Esophagus squamous epithelium (tissue), 5 donors: ENCODE data around the gene VTCN1. TPM values are rescaled to one million over a fixed set of nuclear protein-coding genes. Genes with fewer than 3 reads are reported as not detected.
"Not testable (repeated sequence)": the region's sequence is repeated elsewhere in the genome, so short reads cannot be mapped to it uniquely, and the experiment has no call there.

ENCODE experiments used
- DNase-seq: peaks from one replicate; lab custom pipeline; 2025; lab: John Stamatoyannopoulos, UW
- H3K27ac ChIP-seq, 4 donors: fragments of 200-600 bp; sonication (generic); one replicate each; pipeline ENCODE4 v1.5.1; 2016 to 2019; ENCODE audit warnings: mild to moderate bottlenecking in 1 of 4
- H3K27me3 ChIP-seq, 4 donors: fragments of 200-600 bp; sonication (generic); 1 replicate in 3 of 4; 2 replicates in 1 of 4; pipeline versions ENCODE4 v1.5.1 to v1.6.0; 2017 to 2021; ENCODE audit warnings: antibody characterized with exemption in 1 of 4
- H3K36me3 ChIP-seq, 3 donors: fragments of 200-600 bp; sonication (generic); one replicate each; pipeline ENCODE4 v1.5.1; 2016 to 2019
- H3K4me1 ChIP-seq, 3 donors: fragments of 200-600 bp; sonication (generic); one replicate each; pipeline ENCODE4 v1.5.1; 2017 to 2019
- H3K4me3 ChIP-seq, 4 donors: fragments of 200-600 bp; sonication (generic); 1 replicate in 3 of 4; 2 replicates in 1 of 4; pipeline ENCODE4 v1.5.1; 2016 to 2019; ENCODE audit warnings: mild to moderate bottlenecking in 2 of 4, moderate library complexity in 1 of 4
- H3K9me3 ChIP-seq, 3 donors: fragments of 200-600 bp; sonication (generic); one replicate each; pipeline ENCODE4 v1.5.1; 2016 to 2019
- CTCF ChIP-seq, 6 experiments: fragments of 450-650 bp in 4 of 6; fragments of 200-600 bp in 2 of 6; sonication (generic) in 2 of 6; IDR thresholded peaks; one replicate each; pipeline ENCODE4 v1.5.1; 2016 to 2019; ENCODE audit warnings: antibody characterized with exemption in 6 of 6, mild to moderate bottlenecking in 4 of 6, moderate library complexity in 4 of 6
- POLR2A ChIP-seq, 4 donors: fragments of 450-650 bp; IDR thresholded peaks; one replicate each; pipeline ENCODE4 v1.6.1; 2017; ENCODE audit warnings: antibody characterized with exemption in 4 of 4, mild to moderate bottlenecking in 4 of 4, moderate library complexity in 3 of 4
- WGBS, 2 donors: methylation state at CpG; one replicate each; pipeline ENCODE4 v1.1.5; 2018; 5-methylcytosine and 5-hydroxymethylcytosine counted together
- intact Hi-C: fragments of 100-400 bp; cut with DNase I; formaldehyde crosslinking; loops from one replicate; pipeline ENCODE4 v1.15.0; 2022
- total RNA-seq, 4 donors: library from RNA; depleted of rRNA; stranded (reverse); fragments of >200 nt; gene quantifications; one replicate each; pipeline ENCODE4 v1.1.0, GENCODE V29; 2016
- donor health status: DM: yes; HTN: yes; CAD: no.

Gene VTCN1
- total RNA-seq, 4 donors from 2014 or later = 1.9 TPM; not detected in 3

GRCh38 chr1:117162816-117163215 is 47.9 kb downstream of the VTCN1 start:
- Histone ChIP-seq H3K36me3 (no peaks in the 10 kb centered on the region), H3K9me3 (no peaks in the 10 kb centered on the region), H3K4me1 (peaks cover 0 to 5% (median 0%) of the 10 kb centered on the region in 3 donors), H3K4me3 (no peak overlapping the region), H3K27ac (no peak overlapping the region), H3K27me3 (peaks cover 0 to 11% (median 0%) of the 10 kb centered on the region in 4 donors)
- intact Hi-C loops = no loop called here
- 71 to 85% methylated on average over 6 of the region's 6 CpGs for WGBS, 2 donors
- TF ChIP-seq POLR2A (IDR thresholded peaks at IDR 0.05) (no peak), CTCF (IDR thresholded peaks at IDR 0.05) (no peak)
- DNase-seq = no peak

GRCh38 chr1:117161887-117162286 is 48.8 kb downstream of the VTCN1 start:
- Histone ChIP-seq H3K4me3 (no peak overlapping the region), H3K9me3 (no peaks in the 10 kb centered on the region), H3K4me1 (peaks cover 0 to 5% (median 0%) of the 10 kb centered on the region in 3 donors), H3K27me3 (peaks cover 0 to 11% (median 0%) of the 10 kb centered on the region in 4 donors), H3K36me3 (no peaks in the 10 kb centered on the region), H3K27ac (no peak overlapping the region)
- WGBS, 2 donors = 65 to 67% methylated on average over 1 of the region's 1 CpG
- DNase-seq = no peak
- intact Hi-C loops = no loop called here
- TF ChIP-seq POLR2A (IDR thresholded peaks at IDR 0.05) (no peak), CTCF (IDR thresholded peaks at IDR 0.05) (no peak)

GRCh38 chr1:117151305-117151704 is 59.4 kb downstream of the VTCN1 start:
- H3K4me3 ChIP-seq, intact Hi-C loops, H3K36me3 ChIP-seq, H3K27ac ChIP-seq, H3K9me3 ChIP-seq, DNase-seq, H3K4me1 ChIP-seq: not testable (repeated sequence)
- 82 to 90% methylated on average over 5 of the region's 5 CpGs for WGBS, 2 donors
- H3K27me3 ChIP-seq = peaks cover 0 to 13% (median 0%) of the 10 kb centered on the region in 4 donors

GRCh38 chr1:117150316-117150715 is 60.4 kb downstream of the VTCN1 start:
- Histone ChIP-seq H3K36me3 (no peaks in the 10 kb centered on the region), H3K9me3 (peaks cover 0 to 7% (median 0%) of the 10 kb centered on the region in 3 donors), H3K27ac (no peak overlapping the region), H3K4me3 (no peak overlapping the region), H3K4me1 (no peaks in the 10 kb centered on the region), H3K27me3 (peaks cover 0 to 16% (median 0%) of the 10 kb centered on the region in 4 donors)
- no peak for DNase-seq
- intact Hi-C loops = no loop called here
- TF ChIP-seq CTCF (IDR thresholded peaks at IDR 0.05) = no peak
- no peak for TF ChIP-seq POLR2A (IDR thresholded peaks at IDR 0.05)
- 62 to 68% methylated on average over 2 of the region's 2 CpGs for WGBS, 2 donors

GRCh38 chr1:117147856-117148588 is 62.7 kb downstream of the VTCN1 start:
- Histone ChIP-seq H3K4me1 (no peaks in the 10 kb centered on the region), H3K9me3 (peaks cover 0 to 7% (median 0%) of the 10 kb centered on the region in 3 donors), H3K27me3 (peaks cover 0 to 16% (median 0%) of the 10 kb centered on the region in 4 donors), H3K4me3 (no peak overlapping the region), H3K27ac (no peak overlapping the region), H3K36me3 (no peaks in the 10 kb centered on the region)
- intact Hi-C loops = no loop called here
- TF ChIP-seq POLR2A (IDR thresholded peaks at IDR 0.05) = no peak
- no peak for TF ChIP-seq CTCF (IDR thresholded peaks at IDR 0.05)
- WGBS, 2 donors = 56 to 68% methylated on average over 5 of the region's 5 CpGs
- DNase-seq = no peak
